Eye (tissue), 1 donor: ENCODE measurements around the gene CCDC177.
"Not testable (repeated sequence)": the region's sequence is repeated elsewhere in the genome, so short reads cannot be mapped to it uniquely, and the experiment has no call there.

Source experiments
- DNase-seq: peaks from one replicate; pipeline ENCODE4 v3.0.0-alpha.2; 2015

CCDC177 gene

DNA sequence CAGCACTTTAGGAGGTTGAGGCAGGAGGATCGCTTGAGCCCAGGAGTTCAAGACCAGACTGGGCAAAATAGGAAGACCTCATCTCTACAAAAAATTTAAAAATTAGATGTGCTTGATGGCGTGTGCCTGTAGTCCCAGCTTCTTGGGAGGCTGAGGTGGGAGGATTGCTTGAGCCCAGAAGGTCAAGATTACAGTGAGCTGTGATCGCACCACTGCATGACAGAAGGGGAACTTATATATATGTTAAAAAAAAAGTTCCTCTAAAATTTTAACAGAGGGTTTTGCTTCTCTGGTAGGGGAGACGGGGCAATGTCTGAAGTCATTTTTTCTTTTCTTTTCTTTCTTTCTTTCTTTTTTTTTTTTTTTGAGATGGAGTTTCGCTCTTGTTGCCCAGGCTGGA, 24.8 kb upstream of the CCDC177 start:
- not testable (repeated sequence) for DNase-seq

DNA sequence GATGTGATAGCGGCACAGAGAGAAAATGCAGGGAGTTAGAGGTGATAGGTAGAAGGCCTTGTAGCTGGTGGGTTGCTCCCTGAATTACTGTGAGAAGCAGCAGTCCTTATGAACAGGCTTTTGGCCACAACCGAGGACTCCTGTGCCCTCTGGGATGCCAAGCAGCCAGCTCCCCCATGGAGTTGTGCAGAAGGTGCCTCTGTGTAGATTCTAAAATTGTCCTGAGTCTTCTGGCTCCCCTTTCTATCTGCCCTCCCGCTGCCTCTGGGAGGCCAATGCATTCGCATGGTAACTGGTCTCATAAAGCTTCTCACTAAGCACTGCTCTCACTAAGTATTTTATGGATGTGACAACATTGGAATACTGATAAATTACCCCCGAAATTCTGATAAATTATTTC, 20.7 kb upstream of the CCDC177 start:
- no peak for DNase-seq

DNA sequence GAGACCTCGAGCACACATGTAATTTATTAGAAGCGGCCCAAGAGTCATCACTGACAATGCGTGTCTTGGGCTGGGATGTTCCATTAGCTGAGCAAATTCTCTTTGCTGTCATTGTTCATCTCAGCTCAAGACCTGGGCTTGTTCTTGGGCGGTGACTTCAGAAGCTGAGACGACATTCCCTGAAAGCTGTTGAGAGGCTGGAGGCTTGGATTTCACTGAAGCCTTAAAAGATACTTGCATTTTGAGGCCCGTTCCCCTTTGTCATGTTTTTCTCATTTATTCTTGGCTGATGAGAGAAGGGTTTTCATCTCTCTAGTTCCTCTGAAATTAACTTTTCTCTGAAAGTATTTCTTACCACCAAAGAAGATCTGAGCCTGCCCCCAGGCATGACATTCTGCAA, 20.2 kb upstream of the CCDC177 start:
- peak; percentile 67 for DNase-seq

DNA sequence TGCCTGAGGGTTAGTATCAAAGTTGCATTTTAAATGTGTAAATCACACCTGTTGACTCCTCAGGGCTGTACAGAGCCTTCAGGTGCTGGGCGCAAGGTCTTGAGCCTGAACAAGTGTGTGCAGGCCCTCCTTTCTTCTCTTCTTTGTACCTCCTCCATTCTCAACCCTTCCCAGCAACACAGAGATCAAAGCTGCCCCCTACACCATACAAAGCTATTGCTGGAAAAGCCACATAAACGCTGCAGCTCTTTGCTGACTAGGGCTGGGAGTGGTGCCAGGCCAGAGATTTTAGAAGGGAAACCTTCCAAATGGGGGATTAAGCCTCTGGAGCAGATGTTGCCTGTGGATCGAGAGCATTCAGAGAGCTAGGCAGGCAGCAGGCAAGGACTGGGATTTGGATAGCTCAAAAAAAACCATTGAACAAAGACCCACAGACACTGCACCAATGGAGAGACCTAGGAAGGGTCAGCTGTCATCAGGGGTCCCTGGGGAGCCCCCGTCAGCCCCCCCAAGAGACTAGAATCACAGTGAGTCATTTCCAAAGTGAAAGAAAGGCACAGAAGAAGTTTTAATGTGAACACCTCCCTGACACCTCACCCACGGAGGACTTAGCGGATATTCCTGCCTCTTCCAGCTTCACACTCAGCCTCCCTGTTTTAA, 18.5 kb upstream of the CCDC177 start:
- peak; percentile 93 for DNase-seq

DNA sequence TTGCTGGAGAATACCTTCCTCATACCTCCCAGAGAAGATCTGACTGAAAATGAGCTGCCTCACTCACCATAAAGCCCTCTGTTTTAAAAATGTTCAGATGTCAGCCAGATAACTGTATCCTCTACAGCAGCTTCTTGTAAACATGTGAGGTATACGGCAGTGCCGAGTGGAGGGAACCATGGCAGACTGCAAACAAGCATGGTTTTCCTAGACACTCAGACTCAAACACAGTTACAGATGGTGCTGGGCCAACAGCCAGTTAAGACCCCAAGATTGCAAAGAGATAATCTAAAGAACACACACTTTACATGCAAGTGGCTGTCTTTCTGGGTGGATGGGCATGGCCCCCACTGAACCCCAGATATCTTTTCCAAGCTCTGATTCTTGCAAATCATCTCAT, 16.6 kb upstream of the CCDC177 start:
- no peak for DNase-seq

DNA sequence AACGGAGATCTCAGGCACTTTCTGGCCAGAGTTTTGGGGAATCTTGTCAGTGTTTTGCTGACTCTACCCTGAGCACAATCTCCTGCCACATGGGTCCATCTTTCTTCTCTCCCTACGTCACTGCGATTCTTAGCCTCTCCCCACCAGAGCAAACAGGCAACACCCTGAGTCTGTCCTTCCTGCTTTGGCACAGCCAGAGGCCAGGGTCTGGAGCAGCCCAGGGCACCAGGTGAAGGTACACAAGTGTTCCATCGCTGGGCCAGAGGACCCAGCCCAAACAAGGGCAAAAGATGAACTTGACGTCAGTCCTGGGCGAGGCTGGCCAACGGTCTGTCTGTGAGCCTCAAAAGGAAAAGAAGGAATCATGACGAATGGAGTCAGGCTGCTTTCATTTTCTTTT, 12.7 kb upstream of the CCDC177 start:
- DNase-seq = no peak

DNA sequence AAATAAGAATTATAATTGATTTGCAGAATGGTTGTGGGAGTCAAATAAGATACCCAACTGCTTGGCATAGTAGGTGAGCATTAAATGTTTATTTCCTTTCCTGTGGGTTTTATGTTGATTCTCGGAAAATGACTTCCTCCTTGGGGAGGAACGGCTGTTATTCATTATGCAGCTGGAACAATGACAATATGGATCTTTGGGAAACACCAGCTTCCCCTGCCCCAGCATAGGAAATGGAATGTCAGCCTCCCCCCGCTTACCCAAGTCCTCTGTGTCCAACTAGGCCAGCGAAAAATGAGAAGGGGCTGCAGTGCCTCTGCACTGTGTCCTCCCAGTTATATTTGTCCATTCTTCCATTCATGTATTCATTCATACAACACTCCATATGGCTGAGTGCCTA, 11.7 kb upstream of the CCDC177 start:
- DNase-seq = peak; percentile 41

DNA sequence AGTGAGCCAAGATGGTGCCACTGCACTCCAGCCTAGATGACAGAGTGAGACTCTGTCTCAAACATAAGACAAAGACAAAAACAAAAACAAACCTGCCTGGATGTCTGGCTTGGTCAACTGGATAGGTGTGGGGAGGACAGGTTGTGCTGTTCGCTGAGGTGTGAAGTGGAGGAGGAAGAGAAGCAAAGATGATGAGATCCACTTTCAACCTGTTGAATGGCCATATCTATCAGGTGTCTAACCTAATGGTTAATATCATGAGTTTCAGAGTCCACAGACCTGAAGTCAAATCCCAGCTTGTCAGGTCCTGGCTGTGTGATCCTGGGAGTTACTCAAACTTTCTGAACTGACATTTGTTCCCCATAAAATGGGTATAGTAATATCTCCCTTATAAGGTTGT, 9.7 kb upstream of the CCDC177 start:
- no peak for DNase-seq

DNA sequence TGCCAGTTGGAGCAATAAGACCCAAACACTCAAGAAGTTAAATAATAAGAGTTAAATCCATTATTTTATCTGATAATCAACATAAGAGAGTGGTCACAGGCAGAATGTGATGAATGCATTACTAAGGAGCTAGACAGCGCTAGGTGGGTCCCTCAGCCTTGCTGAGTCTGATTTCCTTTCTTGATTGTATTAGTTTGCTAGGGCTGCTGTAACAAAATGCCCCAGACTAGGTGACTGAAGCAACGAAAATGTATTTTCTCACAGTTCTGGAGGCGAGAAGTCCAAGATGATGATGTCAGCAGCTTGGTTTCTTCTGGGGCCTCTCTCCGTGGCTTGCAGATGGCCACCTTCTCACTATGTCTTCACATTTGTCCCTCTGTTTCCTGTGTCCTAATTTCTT, 8.2 kb upstream of the CCDC177 start:
- DNase-seq = no peak

DNA sequence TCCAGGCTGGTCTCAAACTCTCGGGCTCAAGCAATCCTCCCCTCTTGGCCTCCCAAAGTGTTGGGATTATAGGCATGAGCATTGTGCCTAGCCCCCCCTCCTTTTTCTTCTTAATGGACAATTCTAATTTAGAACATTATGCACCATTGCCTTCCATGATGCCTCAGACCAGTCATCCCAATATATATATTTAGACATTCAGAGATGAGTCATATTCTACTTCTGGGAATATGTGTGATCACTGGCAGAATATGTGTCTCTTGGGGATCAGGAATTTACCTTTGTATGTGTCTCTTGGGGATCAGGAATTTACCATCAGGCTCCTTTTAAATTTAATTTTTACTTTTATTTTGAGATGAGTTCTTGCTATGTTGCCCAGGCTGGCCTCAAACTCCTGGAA, 7.5 kb upstream of the CCDC177 start:
- DNase-seq = no peak

DNA sequence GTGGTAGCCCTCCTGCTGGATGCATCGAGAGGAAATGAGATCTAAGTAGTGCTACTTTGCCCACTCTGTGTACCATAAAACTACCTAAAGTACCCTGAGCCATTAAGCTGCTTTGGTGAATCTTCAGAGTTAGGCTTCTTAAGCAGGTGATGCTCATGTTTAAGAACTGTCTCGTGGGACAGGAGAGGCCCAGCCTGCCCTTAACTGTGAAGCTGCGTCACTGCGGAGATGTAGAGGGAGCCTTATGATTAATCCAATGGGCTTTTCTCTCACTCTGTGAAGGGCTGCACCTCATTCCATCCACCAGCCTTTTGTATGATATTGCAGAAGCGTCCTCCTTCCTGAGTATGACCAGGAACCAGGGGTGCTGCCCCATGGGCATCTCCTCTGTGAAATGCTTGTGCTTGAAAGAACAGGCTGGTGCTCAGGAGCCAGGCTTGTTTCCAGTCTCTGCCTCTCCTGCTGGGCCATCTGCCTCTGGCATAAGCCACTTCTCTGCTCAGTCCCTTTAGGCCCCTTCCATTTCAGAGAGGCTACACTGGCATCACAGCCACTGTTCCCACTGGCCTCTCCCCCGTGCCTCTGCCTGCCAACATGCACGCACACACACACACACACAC, 6.8 kb upstream of the CCDC177 start:
- no peak for DNase-seq

DNA sequence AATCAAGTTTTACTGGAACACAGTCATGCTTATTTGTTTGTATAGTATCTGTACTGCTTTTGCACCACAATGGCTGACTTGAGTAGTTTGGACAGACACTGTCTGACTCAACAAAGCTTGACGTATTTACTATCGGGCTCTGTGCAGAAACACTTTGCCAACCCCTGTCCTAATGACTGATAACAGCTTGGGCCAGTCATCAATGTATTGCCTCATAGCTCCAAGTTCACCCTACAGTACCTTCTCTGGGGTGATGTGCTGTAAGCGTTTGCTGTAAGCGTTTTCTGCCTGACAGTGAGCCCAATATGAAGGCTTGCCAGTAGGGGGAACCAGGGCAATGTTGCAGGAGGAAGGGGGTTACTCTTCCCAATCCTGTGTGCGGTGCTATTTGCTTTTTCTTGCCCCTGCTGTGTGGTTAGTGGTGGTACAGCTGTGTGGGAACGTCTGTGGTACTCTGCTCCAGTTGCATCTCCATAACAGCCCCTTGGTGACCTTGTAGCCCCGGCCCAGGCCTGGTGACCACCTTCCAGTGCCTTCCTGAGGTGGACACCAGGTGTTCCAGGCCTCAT, 5.4 kb upstream of the CCDC177 start:
- peak; percentile 47 for DNase-seq

DNA sequence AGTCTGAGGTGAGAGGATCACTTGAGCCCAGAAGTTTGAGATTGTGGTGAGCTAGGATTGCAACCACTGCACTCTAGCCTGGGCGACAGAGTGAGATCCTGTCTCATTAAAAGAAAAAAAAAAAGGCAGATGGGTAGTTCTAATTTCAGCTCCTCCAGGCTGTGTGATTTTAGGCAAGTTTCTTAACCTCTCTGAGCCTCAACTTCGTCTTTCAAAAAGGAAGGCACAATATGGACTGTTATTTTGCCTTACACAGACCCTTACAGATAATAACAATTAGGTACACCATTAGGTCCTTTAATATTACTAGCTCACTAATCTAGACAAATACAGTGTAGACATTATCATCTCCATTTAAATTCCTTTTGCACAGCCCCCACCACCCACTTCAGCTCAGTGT, 4.8 kb upstream of the CCDC177 start:
- no peak for DNase-seq

DNA sequence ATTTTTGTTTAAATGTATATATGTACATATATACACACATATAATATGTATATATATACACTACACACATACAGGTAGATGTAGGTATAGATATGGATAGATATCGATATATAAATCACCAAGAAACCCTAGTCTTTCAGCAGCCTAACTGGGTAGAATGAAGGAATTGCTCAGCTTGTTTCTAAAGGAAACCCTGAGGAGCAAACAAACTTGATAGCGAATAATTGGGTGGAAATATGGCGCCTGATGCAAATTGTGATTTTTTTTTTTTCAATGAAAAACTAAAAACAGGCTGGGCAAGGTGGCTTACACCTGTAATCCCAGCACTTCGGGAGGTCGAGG, 254 bp upstream of the CCDC177 start:
- no peak for DNase-seq

DNA sequence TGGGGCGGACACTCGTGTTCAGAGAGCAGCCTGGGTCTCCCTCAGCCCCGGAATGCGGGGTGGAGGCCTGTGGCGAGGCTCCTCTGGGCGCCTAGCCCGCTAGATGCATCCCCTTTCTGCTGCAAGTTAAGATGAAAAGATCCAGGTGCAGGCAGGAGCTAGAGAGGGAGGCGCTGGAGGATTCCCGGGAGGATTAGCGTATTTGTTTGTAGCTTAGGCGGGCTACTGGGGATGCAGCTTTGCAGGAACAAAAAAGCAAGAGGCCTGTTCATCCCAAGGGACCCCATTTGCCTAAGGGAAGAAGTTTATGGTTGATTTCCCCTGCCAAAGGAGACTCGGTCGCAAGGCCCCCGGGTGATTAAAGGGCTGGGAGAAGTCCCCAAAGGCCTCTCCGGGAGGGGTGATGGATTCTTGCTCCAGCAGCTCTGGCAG, 824 bp downstream of the CCDC177 start:
- peak; percentile 87 for DNase-seq

DNA sequence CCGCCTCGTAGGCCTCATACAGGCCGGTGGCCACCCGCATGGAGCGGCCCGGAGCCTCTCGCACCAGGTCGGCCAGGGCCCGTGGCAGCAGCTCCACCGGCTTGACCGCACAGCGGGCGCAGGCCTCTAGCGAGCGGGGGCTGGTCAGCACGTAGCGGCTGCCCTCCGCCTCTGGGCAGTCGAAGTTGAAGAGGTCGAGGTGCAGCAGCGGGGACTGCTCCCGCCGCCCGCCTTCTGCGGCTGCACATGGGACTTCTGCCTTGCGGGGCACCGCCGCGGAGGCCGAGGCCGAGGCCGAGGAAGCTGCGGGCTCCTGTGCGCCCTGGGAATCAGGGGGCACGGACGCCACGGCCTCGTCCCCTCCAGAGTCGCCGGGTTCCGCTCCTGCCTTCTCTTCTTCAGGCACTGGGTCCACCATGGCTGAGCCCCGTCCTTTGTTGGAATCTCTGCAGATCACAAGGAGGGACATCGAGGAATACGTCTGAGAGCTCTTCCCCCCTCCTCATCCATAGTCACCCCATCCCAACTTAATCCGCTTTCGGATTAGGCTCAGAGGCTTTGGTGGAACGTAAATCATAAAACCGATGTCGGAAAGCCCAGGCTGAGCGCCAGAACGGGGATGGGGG, 1.4 kb downstream of the CCDC177 start:
- DNase-seq = peak; percentile 19

DNA sequence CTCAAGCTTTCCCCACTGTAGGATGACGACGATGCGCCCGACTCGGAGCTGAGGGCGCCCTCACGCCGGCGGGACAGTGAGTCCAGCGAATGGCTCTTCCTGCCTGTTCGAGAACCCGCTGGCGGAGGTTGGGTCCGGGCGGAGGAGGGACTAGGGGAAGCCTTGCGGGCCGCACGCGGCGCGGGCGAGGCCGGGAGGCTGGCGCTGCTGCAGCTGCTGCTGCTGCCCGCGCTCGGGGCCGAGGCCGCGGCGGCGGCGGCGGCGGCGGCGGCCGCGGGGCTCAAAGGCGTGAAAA, 1.9 kb downstream of the CCDC177 start:
- no peak for DNase-seq

DNA sequence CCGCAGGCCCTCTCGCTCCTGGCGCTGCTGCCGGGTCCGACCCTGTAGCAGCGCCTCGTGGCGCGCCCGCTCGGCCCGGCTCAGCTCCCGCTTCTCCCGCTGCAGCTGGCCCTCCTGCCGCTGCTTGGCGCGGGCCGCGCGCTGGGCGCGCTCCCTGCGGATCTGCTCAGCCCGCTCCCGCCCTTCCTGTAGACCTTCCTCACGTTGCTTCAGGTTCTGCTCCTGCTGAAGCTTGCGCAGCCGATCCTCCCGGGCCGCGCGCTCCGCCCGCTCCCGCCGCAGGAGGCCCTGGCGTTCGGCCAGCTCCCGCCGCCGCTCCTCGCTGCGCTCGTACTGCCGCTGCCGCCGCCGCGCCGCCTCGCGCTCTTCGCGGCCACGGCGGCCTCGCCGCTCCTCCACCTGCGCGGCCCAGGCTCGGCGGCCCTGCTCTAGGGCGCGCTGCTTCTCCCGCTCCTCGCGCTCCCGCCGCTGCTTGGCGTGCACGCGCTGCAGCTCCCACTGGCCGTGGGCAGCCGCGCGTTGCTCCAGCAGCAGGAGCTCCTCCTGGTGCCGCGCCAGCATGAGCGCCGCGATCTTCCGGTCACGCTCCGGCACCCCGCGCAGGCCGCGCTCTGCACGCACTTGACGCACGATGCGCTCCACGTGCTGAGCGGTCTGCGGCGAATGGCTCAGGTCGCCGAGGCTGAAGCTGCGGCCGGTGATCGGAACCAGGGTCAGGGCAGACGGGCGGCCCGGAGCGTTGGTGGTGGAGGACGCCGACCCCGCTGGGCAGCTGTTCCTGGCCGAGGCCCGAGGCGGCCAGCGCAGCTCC, 2.4 kb downstream of the CCDC177 start:
- DNase-seq = peak; percentile 29

DNA sequence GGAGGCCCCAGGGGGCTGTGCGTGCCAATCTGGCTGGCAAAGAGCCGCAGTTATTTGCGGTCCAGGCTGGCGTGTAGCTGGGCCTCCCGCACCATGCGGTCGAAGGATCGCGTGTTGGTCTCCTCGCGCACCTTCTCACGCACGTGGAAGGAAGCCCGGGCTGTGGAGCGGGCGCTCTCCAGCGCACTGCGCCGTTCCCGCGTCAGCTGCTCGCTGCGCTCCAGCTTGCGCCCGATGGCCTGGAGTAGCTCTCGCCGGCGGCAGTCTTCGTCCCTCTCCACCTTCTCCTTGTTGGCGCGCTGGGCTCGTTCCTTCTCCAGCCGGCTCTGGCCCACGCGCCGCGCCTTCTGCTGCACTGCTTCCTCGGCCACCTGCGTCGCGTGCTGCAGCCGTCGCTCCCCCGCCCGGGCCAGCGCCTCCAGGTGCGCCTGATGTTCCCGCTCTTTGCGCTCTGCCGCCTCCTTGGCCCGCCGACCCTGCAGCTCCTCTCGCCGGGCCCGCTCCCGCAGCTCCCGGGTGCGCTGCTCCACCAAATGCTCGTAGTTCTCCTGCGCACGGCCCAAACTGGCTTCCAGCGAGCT, 3.1 kb downstream of the CCDC177 start:
- DNase-seq = no peak

DNA sequence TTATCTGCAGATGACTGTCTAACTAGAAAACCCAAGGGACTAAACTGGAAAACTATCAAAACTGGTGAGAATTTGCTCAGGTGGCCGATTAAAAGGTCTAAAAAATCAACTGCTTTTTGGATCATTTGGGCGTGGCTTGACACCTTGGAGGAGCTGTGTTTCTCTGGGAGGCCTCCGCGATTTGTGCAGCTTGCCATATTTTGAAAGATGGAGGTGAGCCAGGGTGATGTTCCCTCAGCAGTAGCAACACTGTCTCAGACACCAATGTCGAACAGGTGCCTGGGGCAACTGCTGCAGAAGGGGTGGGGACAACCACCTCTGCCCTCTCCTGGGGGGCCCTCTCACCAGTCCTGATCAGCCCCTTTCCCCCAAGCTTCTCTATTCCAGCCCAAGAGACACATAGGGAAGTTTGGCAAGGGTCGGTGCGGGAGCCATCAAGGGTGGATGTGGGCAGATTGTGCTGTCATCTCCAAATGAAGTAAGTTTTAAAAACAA, 3.8 kb downstream of the CCDC177 start:
- DNase-seq = no peak

DNA sequence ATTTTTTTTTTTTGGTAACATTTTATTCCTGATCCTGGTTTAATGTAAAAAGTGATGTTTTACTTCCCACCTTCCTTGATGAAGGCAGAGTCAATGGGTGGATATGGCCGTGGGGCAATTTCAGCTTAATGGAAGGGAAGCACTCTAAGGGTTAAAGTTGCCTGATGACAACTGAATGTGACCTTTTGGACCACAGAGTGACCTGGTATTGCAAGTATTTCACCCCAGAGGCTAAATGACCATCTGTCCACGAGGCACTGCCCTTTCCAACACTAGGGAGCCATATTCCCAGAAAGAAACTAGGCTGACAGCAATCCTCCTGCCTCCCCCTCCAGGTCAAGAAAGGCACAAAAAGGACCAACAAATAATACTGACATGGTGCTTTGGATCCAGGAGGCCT, 4.8 kb downstream of the CCDC177 start:
- no peak for DNase-seq

DNA sequence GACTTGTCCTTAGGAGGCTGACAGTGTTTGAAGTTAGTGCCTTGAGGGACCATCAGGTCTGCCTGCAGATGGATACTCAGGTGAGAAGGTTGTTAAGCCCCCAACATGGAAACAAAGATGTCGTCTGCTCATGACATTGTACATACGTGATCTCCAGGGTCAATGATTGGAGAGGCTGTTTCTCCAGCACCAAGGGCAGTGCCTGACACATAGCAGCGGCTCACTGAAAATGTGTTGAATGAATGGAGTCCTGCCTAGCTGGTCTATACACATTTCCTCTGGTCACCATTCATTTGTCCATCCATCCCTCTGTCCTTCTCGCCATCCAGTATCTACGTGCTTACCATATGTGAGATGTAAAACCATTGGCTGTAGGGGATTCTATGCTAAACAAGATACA, 7.1 kb downstream of the CCDC177 start:
- DNase-seq = no peak

DNA sequence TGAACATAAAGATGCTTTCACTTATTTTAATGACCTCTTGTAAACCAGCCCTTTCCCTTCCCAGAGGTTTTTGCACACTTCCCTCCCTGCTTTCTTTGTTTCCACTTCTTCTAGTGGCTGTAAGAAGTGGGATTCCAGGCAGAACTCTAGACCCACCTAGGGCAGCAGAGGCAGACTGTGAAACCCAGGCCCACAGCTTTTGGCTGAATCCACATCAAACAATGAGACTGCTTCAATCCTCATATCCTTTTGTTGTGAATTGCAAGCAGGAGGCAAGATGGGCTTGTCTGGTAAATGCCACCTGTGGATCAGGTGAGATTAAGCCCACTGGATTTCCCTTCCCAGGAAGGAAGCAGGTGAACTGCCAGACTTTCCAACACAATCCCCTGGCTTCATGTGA, 12.8 kb downstream of the CCDC177 start:
- DNase-seq = no peak
